ENCODE results near the gene ADGRG6.

- TF ChIP-seq POLR2A (IDR thresholded peaks at IDR 0.05) (no peak), CTCF (IDR thresholded peaks at IDR 0.05) (no peak)
Measured at GRCh38 chr6:142429195-142429594, 127.4 kb downstream of the ADGRG6 start.

Data from Peyer's patch (tissue), 4 donors.